GDM1 (cell line): ENCODE measurements around the gene GALK2.
A peak's percentile ranks its signal among the peaks of the same experiment; 100 is the strongest.
"Not testable (repeated sequence)": the region's sequence is repeated elsewhere in the genome, so short reads cannot be mapped to it uniquely, and the experiment has no call there.

ENCODE experiments used
- DNase-seq: peaks from one replicate; lab custom pipeline; 2025; lab: John Stamatoyannopoulos, UW

The GALK2 gene

DNA sequence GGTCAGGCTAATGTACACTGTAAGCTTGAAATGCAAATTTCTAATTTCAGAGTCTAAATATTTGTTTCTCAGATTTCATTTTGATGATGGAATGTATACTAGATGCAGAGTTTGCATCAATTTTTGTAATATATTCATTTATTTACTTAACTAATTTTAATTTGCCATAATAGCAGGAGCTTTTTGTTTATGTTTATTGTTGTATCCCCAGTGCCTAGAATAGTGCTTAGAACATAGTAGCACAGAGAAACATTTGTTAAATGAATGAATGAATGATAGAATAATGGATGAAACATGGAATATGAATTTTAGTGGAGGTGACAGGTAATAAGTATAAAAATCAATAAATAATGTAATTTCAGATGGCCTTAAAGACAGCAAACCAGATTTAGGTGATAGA is 5.2 kb upstream of the GALK2 start:
- DNase-seq = no peak

GRCh38 chr15:49168016-49168415 is 2.0 kb upstream of the GALK2 start:
- no peak for DNase-seq

- no peak for DNase-seq
Observed at GRCh38 chr15:49171790-49172189, 1.7 kb downstream of the GALK2 start.

- DNase-seq = no peak
Observed at GRCh38 chr15:49174902-49175301, 4.9 kb downstream of the GALK2 start.

GRCh38 chr15:49175582-49176397 is 5.7 kb downstream of the GALK2 start:
- DNase-seq = not testable (repeated sequence)

GRCh38 chr15:49178497-49178896 is 8.4 kb downstream of the GALK2 start:
- DNase-seq = no peak

GRCh38 chr15:49179433-49180190 is 9.6 kb downstream of the GALK2 start:
- no peak for DNase-seq

DNA sequence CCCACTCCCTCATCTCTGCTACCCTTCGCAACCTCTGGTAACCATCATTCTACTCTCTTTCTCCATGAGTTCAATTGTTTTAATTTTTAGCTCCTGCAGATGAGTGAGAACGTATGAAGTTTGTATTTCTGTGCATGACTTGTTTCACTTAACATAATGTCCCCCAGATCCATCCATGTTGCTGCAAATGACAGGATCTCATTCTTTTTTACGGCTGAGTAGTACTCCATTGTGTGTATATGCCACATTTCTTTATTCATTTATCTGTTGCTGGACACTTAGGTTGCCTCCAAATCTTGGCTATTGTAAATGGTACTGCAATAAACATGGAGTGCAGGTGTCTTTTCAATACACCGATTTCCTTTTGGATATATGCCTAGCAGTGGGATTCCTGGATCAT is 12.1 kb downstream of the GALK2 start:
- no peak for DNase-seq

DNA sequence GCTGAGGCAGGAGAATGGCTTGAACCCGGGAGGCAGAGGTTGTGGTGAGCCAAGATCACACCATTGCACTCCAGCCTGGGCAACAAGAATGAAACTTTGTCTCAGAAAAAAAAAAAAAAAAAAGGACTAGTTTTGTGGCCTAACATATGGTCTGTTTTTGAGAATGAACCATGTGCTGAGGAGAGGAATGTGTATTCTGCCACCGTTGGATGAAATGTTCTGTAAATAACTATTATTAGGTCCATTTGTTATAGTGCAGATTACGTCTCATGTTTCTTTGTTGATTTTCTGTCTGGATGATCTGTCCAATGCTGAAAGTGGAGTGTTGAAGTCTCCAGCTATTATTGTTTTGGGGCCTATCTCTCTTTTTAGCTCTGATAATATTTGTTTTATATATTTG is 13.7 kb downstream of the GALK2 start:
- DNase-seq = not testable (repeated sequence)

DNA sequence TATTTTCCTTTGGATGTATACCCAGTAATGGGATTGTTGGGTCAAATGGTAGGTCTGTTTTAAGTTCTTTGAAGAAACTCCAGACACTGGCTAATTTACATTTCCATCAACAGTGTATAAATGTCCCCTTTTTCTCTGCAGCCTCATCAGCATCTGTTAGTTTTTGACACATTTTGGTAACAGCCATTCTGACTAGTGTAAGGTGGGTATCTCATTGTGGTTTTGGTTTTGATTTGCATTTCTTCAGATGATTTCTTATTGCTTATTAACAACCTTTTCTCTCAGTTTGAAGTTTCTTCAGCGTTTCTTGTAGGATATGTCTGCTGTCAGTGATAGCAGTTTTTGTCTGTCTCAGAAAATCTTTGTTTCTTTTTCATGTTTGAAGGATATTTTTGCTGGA is 15.4 kb downstream of the GALK2 start:
- no peak for DNase-seq

- DNase-seq = no peak
Observed at GRCh38 chr15:49187549-49188245, 17.6 kb downstream of the GALK2 start.

DNA sequence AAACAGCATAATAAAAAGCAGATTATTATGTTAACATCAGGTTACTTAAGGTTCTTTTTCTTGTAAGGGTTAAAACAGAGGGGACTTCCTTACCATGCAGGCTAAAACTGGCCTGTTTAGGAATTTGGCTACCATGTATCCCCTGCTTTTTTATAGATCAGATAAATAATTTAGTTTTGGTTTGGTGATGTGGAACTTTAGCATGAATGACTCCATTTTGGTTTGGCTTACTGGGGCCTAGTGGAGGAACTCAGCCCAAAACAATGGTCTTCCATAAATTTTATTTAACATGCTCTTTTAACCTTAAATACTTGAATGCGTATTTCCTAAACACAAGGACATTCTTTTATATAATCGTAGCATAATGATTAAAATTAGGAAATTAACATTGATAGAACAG is 18.9 kb downstream of the GALK2 start:
- no peak for DNase-seq

DNA sequence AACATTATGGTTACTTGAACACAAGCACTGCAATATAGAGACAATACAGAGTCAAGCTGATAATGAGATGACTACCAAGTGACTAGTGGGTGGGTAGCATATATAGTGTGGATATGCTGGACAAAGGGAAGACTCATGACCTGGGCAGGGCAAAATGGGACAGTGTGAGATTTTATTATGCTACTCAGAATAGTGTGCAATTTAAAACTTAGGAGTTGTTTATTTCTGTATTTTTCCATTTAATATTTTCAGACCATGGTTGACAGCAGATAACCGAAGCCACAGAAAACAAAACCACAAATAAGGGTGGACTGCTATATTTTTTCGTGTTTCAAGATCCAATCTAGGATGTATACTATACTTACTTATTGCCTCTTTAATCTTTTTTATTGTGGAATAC is 19.6 kb downstream of the GALK2 start:
- no peak for DNase-seq

DNA sequence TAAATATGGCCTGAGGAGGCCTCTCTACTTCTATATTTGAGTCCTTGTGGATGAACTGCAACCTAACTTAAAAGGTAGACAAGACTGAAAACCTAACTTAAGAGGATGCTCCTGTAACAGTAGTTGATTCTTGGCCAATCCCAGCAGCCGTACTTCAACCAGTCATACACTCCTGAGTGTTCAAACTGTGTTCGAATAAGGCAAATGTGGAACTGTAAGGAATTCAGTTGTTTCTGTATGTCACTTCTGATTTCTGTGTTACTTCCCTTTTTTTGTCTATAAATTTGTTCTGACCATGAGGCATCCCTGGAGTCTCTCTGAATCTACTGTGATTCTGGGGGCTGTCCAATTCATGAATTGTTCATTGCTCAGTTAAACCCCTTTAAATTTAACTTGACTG is 20.5 kb downstream of the GALK2 start:
- peak; percentile 28 for DNase-seq

- no peak for DNase-seq
Observed at GRCh38 chr15:49191892-49192291, 21.8 kb downstream of the GALK2 start.

DNA sequence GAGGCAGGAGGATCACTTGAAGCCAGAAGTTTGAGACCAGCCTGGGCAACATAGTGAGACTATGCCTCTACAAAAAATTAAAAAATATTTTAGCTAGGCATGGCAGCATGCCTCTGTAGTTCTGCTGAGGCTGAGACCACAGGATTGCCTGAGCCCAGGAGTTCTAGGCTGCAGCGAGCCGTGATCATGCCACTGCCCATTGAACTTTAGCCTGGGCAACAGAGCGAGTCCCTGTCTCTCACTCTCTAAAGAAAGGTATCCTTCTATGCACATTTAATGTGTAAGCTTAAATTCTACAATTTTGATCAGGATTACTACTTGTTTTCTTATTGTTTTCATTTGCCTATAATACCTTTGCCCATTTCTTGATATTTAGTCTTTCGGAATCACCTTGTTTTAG is 26.8 kb downstream of the GALK2 start:
- no peak for DNase-seq

GRCh38 chr15:49199666-49200065 is 29.6 kb downstream of the GALK2 start:
- DNase-seq = no peak

DNA sequence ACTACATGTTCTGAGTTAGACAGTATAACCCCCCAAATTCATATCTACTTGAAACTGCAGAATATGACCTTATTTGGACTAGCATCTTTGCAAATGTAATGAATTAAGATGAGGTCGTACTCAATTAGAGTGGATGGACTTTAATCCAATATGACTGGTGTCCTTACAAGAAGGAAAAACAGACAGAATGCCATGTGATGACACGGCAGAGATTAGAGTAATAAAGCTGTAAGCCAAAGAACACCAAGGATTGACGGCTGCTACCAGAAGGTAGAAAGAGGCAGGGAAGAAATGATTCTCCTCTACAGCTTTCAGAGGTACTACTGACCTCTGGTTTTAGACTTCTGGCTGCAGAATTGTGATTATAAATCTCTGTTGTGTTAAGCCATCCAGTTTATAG is 30.3 kb downstream of the GALK2 start:
- no peak for DNase-seq

DNA sequence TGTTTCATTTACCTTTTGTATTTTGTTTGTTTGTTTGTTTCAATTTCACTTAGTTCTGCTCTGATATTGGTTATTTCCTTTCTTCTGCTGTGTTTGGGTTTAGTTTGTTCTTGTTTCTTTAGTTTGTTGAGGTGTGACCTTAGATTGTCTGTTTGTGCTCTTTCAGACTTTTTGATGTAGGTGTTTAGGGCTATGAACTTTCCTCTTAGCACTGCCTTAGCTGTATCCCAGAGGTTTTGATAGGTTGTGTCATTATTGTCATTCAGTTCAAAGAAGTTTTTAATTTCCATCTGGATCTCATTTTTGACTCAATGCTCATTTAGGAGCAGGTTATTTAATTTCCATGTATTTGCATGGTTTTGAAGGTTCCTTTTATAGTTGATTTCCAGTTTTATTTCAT is 38.1 kb downstream of the GALK2 start:
- not testable (repeated sequence) for DNase-seq

GRCh38 chr15:49212897-49213296 is 42.9 kb downstream of the GALK2 start:
- no peak for DNase-seq

- DNase-seq = no peak
Observed at GRCh38 chr15:49215768-49216739, 46.0 kb downstream of the GALK2 start.
